ENCODE results near the gene RXRA. TPM values are rescaled to one million over a fixed set of nuclear protein-coding genes. Genes with fewer than 3 reads are reported as not detected.

RXRA gene
- total RNA-seq, 2 experiments from 2014 or later, result 22.1 to 22.5 TPM

GRCh38 chr9:134324359-134325095 lies 1.7 kb upstream of the RXRA start:
- ChIA-PET CTCF (interaction anchor here (0.6 to 2.7 kb wide), 4 partner anchors 22 to 1180 kb away, joined by 3 to 9 read pairs (median 3); no protein-coding TSS in a partner anchor), POLR2A (no interaction called here)
- Mint-ChIP-seq H3K9me3 (no peaks in the 10 kb centered on the region), H3K27ac (no peak overlapping the region), H3K4me3 (peak overlapping the region; percentile 41), H3K36me3 (no peaks in the 10 kb centered on the region), H3K27me3 (peaks cover 5% of the 10 kb centered on the region), H3K4me1 (ENCODE audit: low read depth) (peaks cover 8% of the 10 kb centered on the region)
- peak; percentile 19 for DNase-seq
- intact Hi-C loops (cut with micrococcal nuclease), result loop anchor here (5.0 kb wide), 1 partner anchor 68 kb away; no protein-coding TSS in a partner anchor

- ChIA-PET CTCF (interaction anchor here (0.6 to 2.7 kb wide), 4 partner anchors 23 to 1181 kb away, joined by 3 to 9 read pairs (median 3); no protein-coding TSS in a partner anchor), POLR2A (no interaction called here)
- intact Hi-C loops (cut with micrococcal nuclease), result loop anchor here (5.0 kb wide), 1 partner anchor 67 kb away; no protein-coding TSS in a partner anchor
- peaks cover 8% of the 10 kb centered on the region for H3K4me1 Mint-ChIP-seq (ENCODE audit: low read depth)
- no peak overlapping the region for H3K27ac Mint-ChIP-seq
- H3K4me3 Mint-ChIP-seq, result peak overlapping the region; percentile 56
- H3K9me3 Mint-ChIP-seq, result no peaks in the 10 kb centered on the region
- DNase-seq, result peak; percentile 31
- H3K36me3 Mint-ChIP-seq, result no peaks in the 10 kb centered on the region
- peaks cover 5% of the 10 kb centered on the region for H3K27me3 Mint-ChIP-seq
Observed at GRCh38 chr9:134325096-134325812, 1.0 kb upstream of the RXRA start.

GRCh38 chr9:134326724-134327601 lies 708 bp downstream of the RXRA start:
- Mint-ChIP-seq H3K9me3 (no peaks in the 10 kb centered on the region), H3K27ac (no peak overlapping the region), H3K27me3 (peaks cover 5% of the 10 kb centered on the region), H3K4me3 (peak overlapping the region; percentile 41), H3K36me3 (no peaks in the 10 kb centered on the region), H3K4me1 (ENCODE audit: low read depth) (peaks cover 8% of the 10 kb centered on the region)
- ChIA-PET CTCF (interaction anchor here (1.3 kb wide), 1 partner anchor 116 kb away, joined by 6 read pairs; no protein-coding TSS in a partner anchor), POLR2A (no interaction called here)
- no peak for DNase-seq
- intact Hi-C loops (cut with micrococcal nuclease), result loop anchor here (5.0 kb wide), 1 partner anchor 65 kb away; no protein-coding TSS in a partner anchor

- DNase-seq, result no peak
- Mint-ChIP-seq H3K27me3 (peaks cover 5% of the 10 kb centered on the region), H3K4me3 (peak overlapping the region; percentile 32), H3K27ac (no peak overlapping the region), H3K9me3 (no peaks in the 10 kb centered on the region), H3K36me3 (no peaks in the 10 kb centered on the region), H3K4me1 (ENCODE audit: low read depth) (peaks cover 8% of the 10 kb centered on the region)
- ChIA-PET CTCF (interaction anchor here (0.9 to 1.3 kb wide), 2 partner anchors 70 to 115 kb away, joined by 3 to 6 read pairs; no protein-coding TSS in a partner anchor), POLR2A (no interaction called here)
- intact Hi-C loops (cut with micrococcal nuclease), result loop anchor here (5.0 kb wide), 1 partner anchor 65 kb away; no protein-coding TSS in a partner anchor
Observed at GRCh38 chr9:134327671-134328231, 1.5 kb downstream of the RXRA start.

GRCh38 chr9:134328341-134328840 lies 2.1 kb downstream of the RXRA start:
- DNase-seq, result no peak
- intact Hi-C loops (cut with micrococcal nuclease), result loop anchor here (5.0 kb wide), 1 partner anchor 64 kb away; no protein-coding TSS in a partner anchor
- peaks cover 5% of the 10 kb centered on the region for H3K27me3 Mint-ChIP-seq
- no peaks in the 10 kb centered on the region for H3K9me3 Mint-ChIP-seq
- H3K4me3 Mint-ChIP-seq, result no peak overlapping the region
- H3K4me1 Mint-ChIP-seq (ENCODE audit: low read depth), result peaks cover 8% of the 10 kb centered on the region
- ChIA-PET POLR2A (no interaction called here), CTCF (interaction anchor here (0.6 to 1.3 kb wide), 3 partner anchors 69 to 121 kb away, joined by 3 to 6 read pairs (median 3); no protein-coding TSS in a partner anchor)
- H3K27ac Mint-ChIP-seq, result no peak overlapping the region
- no peaks in the 10 kb centered on the region for H3K36me3 Mint-ChIP-seq

- intact Hi-C loops (cut with micrococcal nuclease), result loop anchor here (5.0 kb wide), 1 partner anchor 63 kb away; no protein-coding TSS in a partner anchor
- H3K36me3 Mint-ChIP-seq, result no peaks in the 10 kb centered on the region
- H3K9me3 Mint-ChIP-seq, result no peaks in the 10 kb centered on the region
- peaks cover 8% of the 10 kb centered on the region for H3K4me1 Mint-ChIP-seq (ENCODE audit: low read depth)
- no peak overlapping the region for H3K27ac Mint-ChIP-seq
- H3K4me3 Mint-ChIP-seq, result no peak overlapping the region
- CTCF ChIA-PET, result interaction anchor here (0.6 to 1.3 kb wide), 2 partner anchors 114 to 121 kb away, joined by 3 read pairs; no protein-coding TSS in a partner anchor
- POLR2A ChIA-PET, result interaction anchor here (1.3 kb wide), 1 partner anchor 63 kb away, joined by 3 read pairs; no protein-coding TSS in a partner anchor
- no peak for DNase-seq
- H3K27me3 Mint-ChIP-seq, result peaks cover 5% of the 10 kb centered on the region
Observed at GRCh38 chr9:134328841-134329575, 2.8 kb downstream of the RXRA start.

GRCh38 chr9:134329576-134329855 lies 3.3 kb downstream of the RXRA start:
- CTCF ChIA-PET, result interaction anchor here (1.3 kb wide), 1 partner anchor 114 kb away, joined by 3 read pairs; no protein-coding TSS in a partner anchor
- no peaks in the 10 kb centered on the region for H3K36me3 Mint-ChIP-seq

GRCh38 chr9:134329886-134330285 lies 3.6 kb downstream of the RXRA start:
- H3K4me3 Mint-ChIP-seq, result no peak overlapping the region
- CTCF ChIA-PET, result interaction anchor here (1.3 kb wide), 1 partner anchor 113 kb away, joined by 3 read pairs; no protein-coding TSS in a partner anchor

More at GRCh38 chr9:134329576-134329855, 3.3 kb downstream of the RXRA start:
- H3K27ac Mint-ChIP-seq, result no peak overlapping the region
- no peaks in the 10 kb centered on the region for H3K9me3 Mint-ChIP-seq
- intact Hi-C loops (cut with micrococcal nuclease), result loop anchor here (5.0 kb wide), 1 partner anchor 63 kb away; no protein-coding TSS in a partner anchor
- POLR2A ChIA-PET, result interaction anchor here (1.3 kb wide), 1 partner anchor 63 kb away, joined by 3 read pairs; no protein-coding TSS in a partner anchor
- H3K4me1 Mint-ChIP-seq (ENCODE audit: low read depth), result peaks cover 5% of the 10 kb centered on the region
- no peak overlapping the region for H3K4me3 Mint-ChIP-seq
- DNase-seq, result no peak
- H3K27me3 Mint-ChIP-seq, result peaks cover 5% of the 10 kb centered on the region

GRCh38 chr9:134330590-134330989 lies 4.3 kb downstream of the RXRA start:
- no peaks in the 10 kb centered on the region for H3K36me3 Mint-ChIP-seq
- H3K27me3 Mint-ChIP-seq, result peaks cover 3% of the 10 kb centered on the region
- H3K9me3 Mint-ChIP-seq, result no peaks in the 10 kb centered on the region
- ChIA-PET CTCF (no interaction called here), POLR2A (interaction anchor here (1.3 kb wide), 1 partner anchor 61 kb away, joined by 3 read pairs; no protein-coding TSS in a partner anchor)
- DNase-seq, result no peak
- no peak overlapping the region for H3K27ac Mint-ChIP-seq
- no peak overlapping the region for H3K4me3 Mint-ChIP-seq
- intact Hi-C loops (cut with micrococcal nuclease), result no loop called here
- peaks cover 3% of the 10 kb centered on the region for H3K4me1 Mint-ChIP-seq (ENCODE audit: low read depth)

More at GRCh38 chr9:134329886-134330285, 3.6 kb downstream of the RXRA start:
- H3K36me3 Mint-ChIP-seq, result no peaks in the 10 kb centered on the region
- H3K4me1 Mint-ChIP-seq (ENCODE audit: low read depth), result peaks cover 3% of the 10 kb centered on the region
- intact Hi-C loops (cut with micrococcal nuclease), result loop anchor here (5.0 kb wide), 1 partner anchor 62 kb away; no protein-coding TSS in a partner anchor
- H3K27me3 Mint-ChIP-seq, result peaks cover 3% of the 10 kb centered on the region
- POLR2A ChIA-PET, result interaction anchor here (1.3 kb wide), 1 partner anchor 62 kb away, joined by 3 read pairs; no protein-coding TSS in a partner anchor
- no peak for DNase-seq
- no peaks in the 10 kb centered on the region for H3K9me3 Mint-ChIP-seq
- no peak overlapping the region for H3K27ac Mint-ChIP-seq

- no peaks in the 10 kb centered on the region for H3K9me3 Mint-ChIP-seq
- H3K36me3 Mint-ChIP-seq, result no peaks in the 10 kb centered on the region
- no peak overlapping the region for H3K4me3 Mint-ChIP-seq
- DNase-seq, result no peak
- no peak overlapping the region for H3K27ac Mint-ChIP-seq
- H3K27me3 Mint-ChIP-seq, result peaks cover 3% of the 10 kb centered on the region
- peaks cover 3% of the 10 kb centered on the region for H3K4me1 Mint-ChIP-seq (ENCODE audit: low read depth)
- intact Hi-C loops (cut with micrococcal nuclease), result no loop called here
- ChIA-PET POLR2A (no interaction called here), CTCF (no interaction called here)
Observed at GRCh38 chr9:134331186-134332025, 5.2 kb downstream of the RXRA start.

Data from activated CD4-positive, alpha-beta memory T cell treated with anti-CD3 and anti-CD28 coated beads for 36 hours (primary cell).